Smooth muscle cell (in vitro differentiated cells): Measurements from ENCODE around the gene SLC12A4. TPM values are rescaled to one million over a fixed set of nuclear protein-coding genes. Genes with fewer than 3 reads are reported as not detected.
A peak's percentile ranks its signal among the peaks of the same experiment; 100 is the strongest.

Experiments
- DNase-seq: peaks from one replicate; lab custom pipeline; 2025; ENCODE audit not compliant: unreplicated experiment; lab: John Stamatoyannopoulos, UW
- H2AFZ ChIP-seq: fragments of 200-600 bp; sonication (generic); 2 replicates; pipeline ENCODE4 v1.6.0; 2016; ENCODE audit warnings: antibody characterized with exemption, low read depth, mild to moderate bottlenecking
- H3F3A ChIP-seq: fragments of 200-600 bp; sonication (generic); 2 replicates; pipeline ENCODE4 v1.6.0; 2017; ENCODE audit warnings: antibody characterized with exemption, low read depth
- H3K27ac ChIP-seq: fragments of 200-600 bp; sonication (generic); 2 replicates; pipeline ENCODE4 v1.5.1; 2016; ENCODE audit warnings: low read depth, mild to moderate bottlenecking
- H3K27me3 ChIP-seq: fragments of 200-600 bp; sonication (generic); 2 replicates; pipeline ENCODE4 v1.6.1; 2016; ENCODE audit warnings: low read depth, mild to moderate bottlenecking
- H3K36me3 ChIP-seq: fragments of 200-600 bp; sonication (generic); 2 replicates; pipeline ENCODE4 v1.5.1; 2016; ENCODE audit warnings: low read depth
- H3K4me1 ChIP-seq: fragments of 200-600 bp; sonication (generic); 2 replicates; pipeline ENCODE4 v1.5.1; 2016; ENCODE audit warnings: low read depth
- H3K4me2 ChIP-seq: fragments of 200-600 bp; sonication (generic); 2 replicates; pipeline ENCODE4 v1.6.0; 2016; ENCODE audit warnings: mild to moderate bottlenecking
- H3K4me3 ChIP-seq: fragments of 200-600 bp; sonication (generic); 2 replicates; pipeline ENCODE4 v1.5.1; 2016; ENCODE audit warnings: mild to moderate bottlenecking
- H3K79me2 ChIP-seq: fragments of 200-600 bp; sonication (generic); 2 replicates; pipeline ENCODE4 v1.6.0; 2016; ENCODE audit warnings: low read depth, mild to moderate bottlenecking
- H3K9ac ChIP-seq: fragments of 200-600 bp; sonication (generic); 2 replicates; pipeline ENCODE4 v1.6.0; 2016; ENCODE audit warnings: low read depth
- H3K9me3 ChIP-seq: fragments of 200-600 bp; sonication (generic); replicated peaks from 2 replicates; pipeline ENCODE4 v1.5.1; 2016; ENCODE audit warnings: low read depth
- H4K20me1 ChIP-seq: fragments of 200-600 bp; sonication (generic); 2 replicates; pipeline ENCODE4 v1.6.0; 2016; ENCODE audit warnings: low read depth
- whole genome bisulfite sequencing: methylation state at CpG from one replicate; pipeline ENCODE4 v1.1.7; 2016; ENCODE audit warnings: low lambda C conversion rate; 5-methylcytosine and 5-hydroxymethylcytosine counted together
- polyA plus RNA-seq: library from polyadenylated mRNA; unstranded; fragments of >200 nt; fragmentation: Nextera tagmentation; extraction: Ambion mirVana; gene quantifications from 2 replicates; pipeline ENCODE4 v1.2.1, GENCODE V29; 2016
- total RNA-seq: library from RNA; depleted of rRNA; stranded (reverse); fragments of >200 nt; gene quantifications from 2 replicates; pipeline ENCODE4 v1.2.3, GENCODE V29; 2014
- TF ChIP-seq, protein P1 (sequence below): fragments of 200-600 bp; sonication (generic); IDR thresholded peaks from 2 replicates; pipeline ENCODE4 v1.5.1; 2017; ENCODE audit warnings: borderline replicate concordance, mild to moderate bottlenecking, antibody characterized with exemption; ENCODE audit not compliant: insufficient read depth, poor library complexity, severe bottlenecking

Gene SLC12A4
- total and polyA plus RNA-seq, 2 experiments from 2014 or later = 47.7 to 92.4 TPM

- no peak overlapping the region for H2AFZ ChIP-seq
- no peak for DNase-seq
- no peaks in the 10 kb centered on the region for H3K9me3 ChIP-seq
- WGBS = 95% methylated on average over 24 of the region's 27 CpGs
- H3K9ac ChIP-seq = no peak overlapping the region
- peaks cover 20% of the 10 kb centered on the region for H3F3A ChIP-seq
- H3K27me3 ChIP-seq = no peaks in the 10 kb centered on the region
- no peaks in the 10 kb centered on the region for H3K79me2 ChIP-seq
- H3K4me3 ChIP-seq = no peak overlapping the region
- H3K4me2 ChIP-seq = no peak overlapping the region
- no peak overlapping the region for H3K27ac ChIP-seq
- peaks cover 88% of the 10 kb centered on the region for H4K20me1 ChIP-seq
- H3K4me1 ChIP-seq = no peaks in the 10 kb centered on the region
- no peaks in the 10 kb centered on the region for H3K36me3 ChIP-seq
- TF ChIP-seq, protein P1, sequence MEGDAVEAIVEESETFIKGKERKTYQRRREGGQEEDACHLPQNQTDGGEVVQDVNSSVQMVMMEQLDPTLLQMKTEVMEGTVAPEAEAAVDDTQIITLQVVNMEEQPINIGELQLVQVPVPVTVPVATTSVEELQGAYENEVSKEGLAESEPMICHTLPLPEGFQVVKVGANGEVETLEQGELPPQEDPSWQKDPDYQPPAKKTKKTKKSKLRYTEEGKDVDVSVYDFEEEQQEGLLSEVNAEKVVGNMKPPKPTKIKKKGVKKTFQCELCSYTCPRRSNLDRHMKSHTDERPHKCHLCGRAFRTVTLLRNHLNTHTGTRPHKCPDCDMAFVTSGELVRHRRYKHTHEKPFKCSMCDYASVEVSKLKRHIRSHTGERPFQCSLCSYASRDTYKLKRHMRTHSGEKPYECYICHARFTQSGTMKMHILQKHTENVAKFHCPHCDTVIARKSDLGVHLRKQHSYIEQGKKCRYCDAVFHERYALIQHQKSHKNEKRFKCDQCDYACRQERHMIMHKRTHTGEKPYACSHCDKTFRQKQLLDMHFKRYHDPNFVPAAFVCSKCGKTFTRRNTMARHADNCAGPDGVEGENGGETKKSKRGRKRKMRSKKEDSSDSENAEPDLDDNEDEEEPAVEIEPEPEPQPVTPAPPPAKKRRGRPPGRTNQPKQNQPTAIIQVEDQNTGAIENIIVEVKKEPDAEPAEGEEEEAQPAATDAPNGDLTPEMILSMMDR = no peak
Observed at GRCh38 chr16:67942510-67943255, 25.8 kb downstream of the SLC12A4 start.

DNA sequence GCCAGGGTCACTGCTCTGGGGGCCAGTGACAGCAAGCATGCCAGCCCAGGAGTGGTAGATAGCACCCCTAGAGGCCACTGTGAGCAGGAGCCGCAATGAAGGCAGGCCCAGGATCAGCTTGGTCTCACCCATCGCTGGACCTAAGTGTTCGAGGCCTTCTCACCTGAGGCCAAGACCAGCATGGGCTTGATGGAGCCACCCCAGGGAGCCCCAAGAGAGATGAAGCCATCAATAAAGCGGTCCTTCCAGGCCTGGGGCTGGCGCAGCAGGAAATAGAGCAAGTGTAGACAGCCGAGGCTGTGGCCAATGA, 26.3 kb downstream of the SLC12A4 start:
- no peak overlapping the region for H3K4me2 ChIP-seq
- H3K9me3 ChIP-seq = no peaks in the 10 kb centered on the region
- no peak overlapping the region for H2AFZ ChIP-seq
- peaks cover under 1% of the 10 kb centered on the region for H3K4me1 ChIP-seq
- no peak overlapping the region for H3K4me3 ChIP-seq
- H3K36me3 ChIP-seq = no peaks in the 10 kb centered on the region
- DNase-seq = no peak
- no peak overlapping the region for H3K27ac ChIP-seq
- no peaks in the 10 kb centered on the region for H3K79me2 ChIP-seq
- peaks cover 83% of the 10 kb centered on the region for H4K20me1 ChIP-seq
- peaks cover 20% of the 10 kb centered on the region for H3F3A ChIP-seq
- 86% methylated on average over 6 of the region's 6 CpGs for WGBS
- TF ChIP-seq, protein P1 = peak; percentile 46
- no peak overlapping the region for H3K9ac ChIP-seq
- no peaks in the 10 kb centered on the region for H3K27me3 ChIP-seq

DNA sequence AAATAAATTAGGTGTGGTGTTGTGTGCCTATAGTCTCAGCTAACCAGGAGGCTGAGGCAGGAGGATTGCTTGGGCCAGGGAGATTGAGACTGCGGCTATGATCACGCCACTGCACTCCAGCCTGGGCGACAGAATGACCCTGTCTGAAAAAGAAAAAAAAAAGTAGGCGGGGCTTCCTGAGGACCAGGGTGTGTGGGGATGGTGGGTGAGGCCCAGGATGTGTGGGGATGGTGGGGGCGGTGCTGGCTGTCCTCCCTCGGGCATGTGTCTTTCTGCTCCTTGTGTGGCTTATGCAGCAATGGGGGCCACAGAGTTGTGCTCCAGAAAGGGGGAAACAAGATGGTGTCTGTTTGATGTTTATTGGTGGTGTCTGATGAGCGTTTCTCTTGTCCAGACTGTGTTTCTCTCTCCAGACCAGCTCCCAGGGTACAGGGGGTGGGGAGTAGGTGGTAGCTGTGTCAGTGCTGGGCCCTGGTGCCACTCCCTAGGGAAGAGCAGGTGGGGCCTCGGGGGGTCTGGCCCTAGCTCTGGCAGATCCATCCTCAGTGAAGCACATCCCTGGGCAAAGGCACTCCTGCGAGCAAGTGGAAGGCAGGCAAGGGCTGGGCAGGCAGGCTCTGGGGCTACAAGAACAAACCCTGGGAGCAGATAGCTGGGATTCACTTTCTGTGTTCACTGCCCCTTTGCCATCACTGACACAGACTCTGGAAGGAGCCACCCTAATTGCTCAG, 26.8 kb downstream of the SLC12A4 start:
- DNase-seq = no peak
- no peak overlapping the region for H3K4me3 ChIP-seq
- H3K27ac ChIP-seq = no peak overlapping the region
- no peaks in the 10 kb centered on the region for H3K36me3 ChIP-seq
- H3K4me1 ChIP-seq = peaks cover 4% of the 10 kb centered on the region
- H3K9ac ChIP-seq = no peak overlapping the region
- H3K4me2 ChIP-seq = no peak overlapping the region
- H3K9me3 ChIP-seq = no peaks in the 10 kb centered on the region
- H3K79me2 ChIP-seq = no peaks in the 10 kb centered on the region
- TF ChIP-seq, protein P1 = no peak
- no peak overlapping the region for H2AFZ ChIP-seq
- 93% methylated on average over 9 of the region's 9 CpGs for WGBS
- peaks cover 77% of the 10 kb centered on the region for H4K20me1 ChIP-seq
- no peaks in the 10 kb centered on the region for H3K27me3 ChIP-seq
- peaks cover 20% of the 10 kb centered on the region for H3F3A ChIP-seq
